ENCODE results near the gene CREB3. TPM values are rescaled to one million over a fixed set of nuclear protein-coding genes. Genes with fewer than 3 reads are reported as not detected.

CREB3 gene
- total RNA-seq, 1 experiment from 2014 or later = 22.4 TPM

GRCh38 chr9:35700942-35701341 is 31.5 kb upstream of the CREB3 start:
- no peaks in the 10 kb centered on the region for H3K79me2 ChIP-seq (ENCODE audit: low read depth)
- TF ChIP-seq EZH2 (IDR thresholded peaks at IDR 0.05; ENCODE audit: low read depth) (no peak), CTCF (conservative IDR thresholded peaks at IDR 0.05) (no peak)
- intact Hi-C loops (cut with micrococcal nuclease; ENCODE audit: unreplicated experiment) = no loop called here
- H3K27ac ChIP-seq = no peak overlapping the region
- ChIA-PET CTCF (no interaction called here), POLR2A (ENCODE audit: unreplicated experiment) (no interaction called here)
- H4K20me1 ChIP-seq (ENCODE audit: insufficient read depth) = no peaks in the 10 kb centered on the region
- H3K9me2 ChIP-seq (ENCODE audit: insufficient read depth) = no peaks in the 10 kb centered on the region
- no peaks in the 10 kb centered on the region for H3F3A ChIP-seq (ENCODE audit: insufficient read depth, low read depth)
- H3K27me3 ChIP-seq (ENCODE audit: insufficient read depth, low read depth) = no peaks in the 10 kb centered on the region
- H3K36me3 ChIP-seq (ENCODE audit: low read depth) = no peaks in the 10 kb centered on the region
- BruUV-seq (replicated peaks) = no TSS peak
- H2AFZ ChIP-seq = no peak overlapping the region
- no peaks in the 10 kb centered on the region for H3K4me1 ChIP-seq (replicated peaks; ENCODE audit: insufficient read depth)
- H3K4me3 ChIP-seq = no peak overlapping the region
- no peak overlapping the region for H3K4me2 ChIP-seq
- no peak for DNase-seq
- H3K9me3 ChIP-seq (ENCODE audit: insufficient read depth, low read depth) = no peaks in the 10 kb centered on the region

GRCh38 chr9:35702696-35703095 is 29.8 kb upstream of the CREB3 start:
- H3K4me3 ChIP-seq = no peak overlapping the region
- H2AFZ ChIP-seq = no peak overlapping the region
- no peak overlapping the region for H3K27ac ChIP-seq
- no TSS peak for BruUV-seq (replicated peaks)
- CTCF ChIA-PET = no interaction called here
- H3K36me3 ChIP-seq (ENCODE audit: low read depth) = no peaks in the 10 kb centered on the region
- H3K4me1 ChIP-seq (replicated peaks; ENCODE audit: insufficient read depth) = no peaks in the 10 kb centered on the region
- intact Hi-C loops (cut with micrococcal nuclease; ENCODE audit: unreplicated experiment) = no loop called here
- TF ChIP-seq CTCF (conservative IDR thresholded peaks at IDR 0.05) (no peak), EZH2 (IDR thresholded peaks at IDR 0.05; ENCODE audit: low read depth) (no peak)
- POLR2A ChIA-PET (ENCODE audit: unreplicated experiment) = no interaction called here
- H3K27me3 ChIP-seq (ENCODE audit: insufficient read depth, low read depth) = no peaks in the 10 kb centered on the region
- H3F3A ChIP-seq (ENCODE audit: insufficient read depth, low read depth) = no peaks in the 10 kb centered on the region
- H3K9me3 ChIP-seq (ENCODE audit: insufficient read depth, low read depth) = no peaks in the 10 kb centered on the region
- no peaks in the 10 kb centered on the region for H4K20me1 ChIP-seq (ENCODE audit: insufficient read depth)
- H3K4me2 ChIP-seq = no peak overlapping the region
- H3K79me2 ChIP-seq (ENCODE audit: low read depth) = no peaks in the 10 kb centered on the region
- no peak for DNase-seq
- no peaks in the 10 kb centered on the region for H3K9me2 ChIP-seq (ENCODE audit: insufficient read depth)

- TF ChIP-seq EZH2 (IDR thresholded peaks at IDR 0.05; ENCODE audit: low read depth) (no peak), CTCF (conservative IDR thresholded peaks at IDR 0.05) (no peak)
- DNase-seq = no peak
- no TSS peak for BruUV-seq (replicated peaks)
- Histone ChIP-seq H3K27me3 (ENCODE audit: insufficient read depth, low read depth) (no peaks in the 10 kb centered on the region), H3K4me3 (no peak overlapping the region), H3K9me3 (ENCODE audit: insufficient read depth, low read depth) (no peaks in the 10 kb centered on the region), H3K4me1 (replicated peaks; ENCODE audit: insufficient read depth) (no peaks in the 10 kb centered on the region), H2AFZ (no peak overlapping the region), H3K79me2 (ENCODE audit: low read depth) (no peaks in the 10 kb centered on the region), H3K9me2 (ENCODE audit: insufficient read depth) (no peaks in the 10 kb centered on the region), H3K27ac (no peak overlapping the region), H3F3A (ENCODE audit: insufficient read depth, low read depth) (no peaks in the 10 kb centered on the region), H3K4me2 (no peak overlapping the region), H3K36me3 (ENCODE audit: low read depth) (no peaks in the 10 kb centered on the region), H4K20me1 (ENCODE audit: insufficient read depth) (no peaks in the 10 kb centered on the region)
- ChIA-PET CTCF (no interaction called here), POLR2A (ENCODE audit: unreplicated experiment) (no interaction called here)
- intact Hi-C loops (cut with micrococcal nuclease; ENCODE audit: unreplicated experiment) = no loop called here
Observed at GRCh38 chr9:35703906-35704672, 28.4 kb upstream of the CREB3 start.

Measured in PC-9 (cell line).